HG03442 (cell line): ENCODE results near the gene MXRA8.
"Not testable (repeated sequence)": the region's sequence is repeated elsewhere in the genome, so short reads cannot be mapped to it uniquely, and the experiment has no call there.

Experiments
- ATAC-seq: cut with Tn5 transposase; IDR thresholded peaks from one replicate; pipeline ENCODE4 v1.9.1; 2021; ENCODE audit warnings: mild to moderate bottlenecking, moderate library complexity; ENCODE audit not compliant: unreplicated experiment

The MXRA8 gene

GRCh38 chr1:1393428-1393827 lies 35.1 kb upstream of the MXRA8 start:
- no peak for ATAC-seq

GRCh38 chr1:1393014-1393413 lies 34.7 kb upstream of the MXRA8 start:
- ATAC-seq = no peak

- no peak for ATAC-seq
Measured at GRCh38 chr1:1391225-1391624, 32.9 kb upstream of the MXRA8 start.

GRCh38 chr1:1390675-1391074 lies 32.3 kb upstream of the MXRA8 start:
- no peak for ATAC-seq

GRCh38 chr1:1388078-1388472 lies 29.7 kb upstream of the MXRA8 start:
- no peak for ATAC-seq

- ATAC-seq = no peak
Measured at GRCh38 chr1:1387098-1388077, 29.0 kb upstream of the MXRA8 start.

- no peak for ATAC-seq
Measured at GRCh38 chr1:1385931-1386330, 27.6 kb upstream of the MXRA8 start.

GRCh38 chr1:1385339-1385738 lies 27.0 kb upstream of the MXRA8 start:
- not testable (repeated sequence) for ATAC-seq

- ATAC-seq = no peak
Measured at GRCh38 chr1:1381294-1381693, 22.9 kb upstream of the MXRA8 start.

GRCh38 chr1:1380860-1381259 lies 22.5 kb upstream of the MXRA8 start:
- no peak for ATAC-seq

GRCh38 chr1:1377540-1378205 lies 19.3 kb upstream of the MXRA8 start:
- ATAC-seq = no peak

- ATAC-seq = no peak
Measured at GRCh38 chr1:1376551-1377226, 18.3 kb upstream of the MXRA8 start.

GRCh38 chr1:1374929-1375662 lies 16.7 kb upstream of the MXRA8 start, which contains the start of gene AURKAIP1:
TSS of gene AURKAIP1 (minus strand) at chr1:1375207. CDS start at chr1:1374756, 451 bp downstream.
- ATAC-seq = peak; percentile 87

GRCh38 chr1:1374589-1374928 lies 16.2 kb upstream of the MXRA8 start:
- peak; percentile 3 for ATAC-seq

- no peak for ATAC-seq
Measured at GRCh38 chr1:1373815-1374588, 15.6 kb upstream of the MXRA8 start.

GRCh38 chr1:1373051-1373814 lies 14.9 kb upstream of the MXRA8 start:
- no peak for ATAC-seq

GRCh38 chr1:1371746-1372711 lies 13.7 kb upstream of the MXRA8 start:
- no peak for ATAC-seq

- no peak for ATAC-seq
Measured at GRCh38 chr1:1371364-1371745, 13.0 kb upstream of the MXRA8 start.
